ENCODE measurements around the gene TLE1. TPM values are rescaled to one million over a fixed set of nuclear protein-coding genes. Genes with fewer than 3 reads are reported as not detected.

Gene TLE1
- total RNA-seq, 1 experiment from 2014 or later: 79.3 TPM

DNA sequence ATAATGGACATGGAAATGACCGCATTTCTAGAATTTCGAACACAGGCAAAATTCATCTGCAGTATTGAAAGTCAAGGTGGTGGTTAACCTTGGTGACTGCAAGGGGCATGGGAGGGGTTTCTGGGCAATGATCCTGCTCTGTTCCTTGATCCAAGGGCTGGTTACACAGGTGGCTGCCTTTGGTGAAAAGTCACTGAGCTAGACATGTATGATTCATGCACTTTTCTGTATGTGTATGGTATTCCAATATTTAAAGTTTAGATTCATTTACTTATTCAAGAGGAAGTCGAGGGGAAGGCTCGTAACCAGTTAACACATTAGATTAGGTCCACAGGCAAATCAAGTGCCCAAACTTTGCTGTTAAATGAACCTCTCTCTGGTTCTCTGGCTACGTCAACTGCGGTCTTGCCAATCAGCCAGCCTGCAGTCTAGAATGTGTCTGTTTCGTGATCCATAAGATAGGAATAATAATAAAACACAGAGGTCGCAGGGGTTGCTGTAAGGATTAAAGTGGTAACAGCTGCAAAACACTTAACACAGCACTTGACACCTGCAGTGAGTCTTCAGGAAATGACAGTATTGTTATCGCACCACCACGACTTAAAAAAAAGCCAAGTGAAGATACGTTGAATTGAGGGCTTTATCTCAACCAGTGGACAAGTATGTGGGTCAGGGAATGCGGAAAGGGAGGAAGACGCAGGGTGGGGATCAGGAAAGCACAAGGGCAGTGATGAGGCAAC is 92.5 kb downstream of the TLE1 start:
- Histone ChIP-seq H2BK20ac (ENCODE audit: low read depth, low read length, poor library complexity, severe bottlenecking) (no peak overlapping the region), H3K4ac (ENCODE audit: low read depth, low read length) (no peak overlapping the region), H3K4me2 (ENCODE audit: insufficient read depth, insufficient read length, low read length) (peak overlapping the region; percentile 26), H2BK5ac (ENCODE audit: insufficient read length, low read length) (no peak overlapping the region), H3K27me3 (ENCODE audit: insufficient read depth, low read length) (no peaks in the 10 kb centered on the region), H2BK15ac (ENCODE audit: low read depth, low read length) (no peak overlapping the region), H3K18ac (ENCODE audit: insufficient read length, low read depth, low read length) (no peak overlapping the region), H2AFZ (ENCODE audit: low read length) (no peak overlapping the region), H2BK120ac (ENCODE audit: low read depth, low read length, poor library complexity, severe bottlenecking) (no peak overlapping the region), H3K27ac (ENCODE audit: insufficient read length, low read depth, low read length) (peak overlapping the region; percentile 67), H3K23ac (ENCODE audit: insufficient read length, low read depth, low read length) (no peak overlapping the region), H2BK12ac (ENCODE audit: insufficient read length, low read depth, low read length) (no peak overlapping the region), H3K79me1 (ENCODE audit: insufficient read depth, low read depth, low read length, poor library complexity, severe bottlenecking) (no peaks in the 10 kb centered on the region), H3K14ac (ENCODE audit: insufficient read depth, low read length) (no peak overlapping the region), H3K23me2 (ENCODE audit: insufficient read length, low read depth, low read length, poor library complexity, severe bottlenecking) (peaks cover 4% of the 10 kb centered on the region), H3K56ac (ENCODE audit: insufficient read length, low read depth, low read length) (no peak overlapping the region), H3K9me3 (ENCODE audit: control insufficient read depth, low read depth, low read length) (no peaks in the 10 kb centered on the region), H3T11ph (ENCODE audit: low read length) (no peak overlapping the region), H3K79me2 (ENCODE audit: insufficient read depth, low read length) (peaks cover 1% of the 10 kb centered on the region; the same call in 1 of the 2 replicates), H4K91ac (ENCODE audit: insufficient read length, low read depth, low read length) (no peak overlapping the region), H4K5ac (ENCODE audit: insufficient read length, low read depth, low read length) (no peak overlapping the region), H2AK5ac (ENCODE audit: insufficient read length, low read length) (no peak overlapping the region), H3K4me1 (ENCODE audit: insufficient read depth, low read length) (peaks cover 35% of the 10 kb centered on the region), H4K20me1 (ENCODE audit: control insufficient read depth, insufficient read depth, insufficient read length) (no peaks in the 10 kb centered on the region), H4K8ac (replicated peaks; ENCODE audit: insufficient read length, low read depth, low read length) (no peak overlapping the region), H3K9ac (ENCODE audit: extremely low read depth, insufficient read length, low read length) (no peak overlapping the region)
- TF ChIP-seq, protein P1, sequence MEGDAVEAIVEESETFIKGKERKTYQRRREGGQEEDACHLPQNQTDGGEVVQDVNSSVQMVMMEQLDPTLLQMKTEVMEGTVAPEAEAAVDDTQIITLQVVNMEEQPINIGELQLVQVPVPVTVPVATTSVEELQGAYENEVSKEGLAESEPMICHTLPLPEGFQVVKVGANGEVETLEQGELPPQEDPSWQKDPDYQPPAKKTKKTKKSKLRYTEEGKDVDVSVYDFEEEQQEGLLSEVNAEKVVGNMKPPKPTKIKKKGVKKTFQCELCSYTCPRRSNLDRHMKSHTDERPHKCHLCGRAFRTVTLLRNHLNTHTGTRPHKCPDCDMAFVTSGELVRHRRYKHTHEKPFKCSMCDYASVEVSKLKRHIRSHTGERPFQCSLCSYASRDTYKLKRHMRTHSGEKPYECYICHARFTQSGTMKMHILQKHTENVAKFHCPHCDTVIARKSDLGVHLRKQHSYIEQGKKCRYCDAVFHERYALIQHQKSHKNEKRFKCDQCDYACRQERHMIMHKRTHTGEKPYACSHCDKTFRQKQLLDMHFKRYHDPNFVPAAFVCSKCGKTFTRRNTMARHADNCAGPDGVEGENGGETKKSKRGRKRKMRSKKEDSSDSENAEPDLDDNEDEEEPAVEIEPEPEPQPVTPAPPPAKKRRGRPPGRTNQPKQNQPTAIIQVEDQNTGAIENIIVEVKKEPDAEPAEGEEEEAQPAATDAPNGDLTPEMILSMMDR (conservative IDR thresholded peaks at IDR 0.05): no peak
- peak overlapping the region in 1 of 2 experiments; percentile 45; a peak in 2 of 5 replicates for H3K4me3 Mint-ChIP-seq
- peak overlapping the region in 2 of 3 experiments; percentile 78 to 92; a peak in 4 of 7 replicates for H3K27ac Mint-ChIP-seq
- WGBS (ENCODE audit: extremely low coverage, insufficient read length, low lambda C conversion rate): no CpG with 5 or more reads among the region's 13 CpGs
- H3K36me3 Mint-ChIP-seq (ENCODE audit: insufficient read depth in 1 of 3, low read depth in 3 of 3): peaks cover 32 to 63% (median 40%) of the 10 kb centered on the region in 3 experiments
- H3K9me3 Mint-ChIP-seq: 0 out of 5 replicates have a peak, but pooled peaks cover 0 to 4% of the 10 kb centered on the region in 2 experiments
- no peak for DNase-seq
- peaks cover 16% of the 10 kb centered on the region for H3K27me3 Mint-ChIP-seq (ENCODE audit: low read depth)
- H3K4me1 Mint-ChIP-seq: peaks cover 70 to 75% of the 10 kb centered on the region in 2 experiments
